Stimulated activated naive CD8-positive, alpha-beta T cell treated with anti-CD3 and anti-CD28 coated beads, Interleukin-15, Interleukin-2, amounts not matched to agents 100 ng/mL and 50 ng/mL, for 24 hours (primary cell): ENCODE data around the gene MICU1.
"Not testable (repeated sequence)": the region's sequence is repeated elsewhere in the genome, so short reads cannot be mapped to it uniquely, and the experiment has no call there.

Experiments
- H3K27ac Mint-ChIP-seq: one replicate; pipeline ENCODE4 v1.8.0; 2021; ENCODE audit warnings: mild to moderate bottlenecking, mixed read lengths
- H3K27me3 Mint-ChIP-seq: one replicate; pipeline ENCODE4 v1.8.0; 2021; ENCODE audit warnings: mixed read lengths
- H3K36me3 Mint-ChIP-seq: one replicate; pipeline ENCODE4 v1.8.0; 2021; ENCODE audit warnings: low read depth, mixed read lengths
- H3K4me1 Mint-ChIP-seq: one replicate; pipeline ENCODE4 v1.8.0; 2021; ENCODE audit warnings: low read depth, mixed read lengths
- H3K4me3 Mint-ChIP-seq: one replicate; pipeline ENCODE4 v1.8.0; 2021; ENCODE audit warnings: mild to moderate bottlenecking, mixed read lengths
- H3K9me3 Mint-ChIP-seq: one replicate; pipeline ENCODE4 v1.8.0; 2021; ENCODE audit warnings: mixed read lengths

MICU1 gene

DNA sequence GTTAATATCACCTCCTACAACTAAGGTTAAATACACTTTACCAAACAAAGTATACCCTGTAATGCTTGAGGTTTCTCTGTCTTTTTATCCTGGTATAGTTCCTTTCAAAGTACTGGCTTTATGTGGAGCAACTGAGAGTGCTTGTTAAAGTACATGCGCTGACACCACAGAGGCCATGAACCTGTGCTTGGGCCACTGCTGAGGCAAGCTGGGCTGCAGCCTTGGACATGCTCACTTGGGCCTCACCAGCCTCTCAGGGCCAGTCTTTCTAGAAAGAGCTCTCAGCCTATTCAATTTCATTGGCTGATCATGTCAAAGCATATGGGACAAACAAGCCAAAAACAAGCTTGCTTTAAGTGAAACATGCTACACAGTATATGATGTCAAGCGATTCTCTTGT is 145.0 kb downstream of the MICU1 start:
- Mint-ChIP-seq H3K4me1 (no peaks in the 10 kb centered on the region), H3K36me3 (peaks cover 9% of the 10 kb centered on the region), H3K9me3 (no peaks in the 10 kb centered on the region), H3K4me3 (no peak overlapping the region), H3K27ac (no peak overlapping the region), H3K27me3 (no peaks in the 10 kb centered on the region)

DNA sequence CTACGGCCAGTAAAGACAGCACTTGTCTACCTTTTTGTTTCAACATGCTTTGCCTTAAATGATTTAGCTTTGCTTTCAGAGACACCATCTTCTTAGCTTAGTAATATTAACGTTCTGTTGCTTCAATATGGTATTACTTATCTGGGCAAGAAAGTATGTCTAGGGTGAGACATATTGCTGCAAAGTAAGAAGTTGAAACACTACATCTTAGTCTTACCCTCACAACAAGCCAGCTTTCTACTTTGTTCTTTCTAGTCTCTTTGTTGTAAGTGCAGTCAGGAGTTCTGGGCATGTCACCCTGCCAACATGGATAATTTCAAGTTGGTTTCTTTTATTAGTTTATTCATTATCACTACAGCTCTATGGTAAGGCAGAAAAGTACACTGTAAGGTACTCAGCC is 148.4 kb downstream of the MICU1 start:
- peaks cover 27% of the 10 kb centered on the region for H3K36me3 Mint-ChIP-seq
- H3K27me3 Mint-ChIP-seq = no peaks in the 10 kb centered on the region
- H3K4me1 Mint-ChIP-seq = no peaks in the 10 kb centered on the region
- H3K27ac Mint-ChIP-seq = no peak overlapping the region
- no peak overlapping the region for H3K4me3 Mint-ChIP-seq
- H3K9me3 Mint-ChIP-seq = no peaks in the 10 kb centered on the region

DNA sequence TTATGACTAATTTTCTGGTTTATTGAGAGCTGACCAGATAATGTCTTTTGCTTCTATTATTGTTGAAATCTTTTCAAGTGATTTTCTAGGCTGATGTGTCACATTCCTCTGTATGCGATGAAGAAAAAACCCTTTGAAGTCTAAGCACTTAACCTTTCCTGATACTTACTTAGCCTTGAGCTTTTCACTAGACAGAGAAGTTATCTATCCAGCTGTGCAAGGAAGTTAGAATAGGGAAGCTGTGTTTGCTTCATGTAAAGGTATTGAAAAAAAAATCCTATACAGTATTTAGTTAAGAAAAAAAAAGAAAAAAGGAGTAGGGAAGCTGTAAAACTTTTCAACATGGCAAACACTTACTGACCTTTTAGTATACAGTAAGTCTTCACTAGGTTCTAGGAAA is 153.6 kb downstream of the MICU1 start:
- no peaks in the 10 kb centered on the region for H3K4me1 Mint-ChIP-seq
- no peak overlapping the region for H3K27ac Mint-ChIP-seq
- H3K9me3 Mint-ChIP-seq = no peaks in the 10 kb centered on the region
- no peak overlapping the region for H3K4me3 Mint-ChIP-seq
- H3K27me3 Mint-ChIP-seq = no peaks in the 10 kb centered on the region
- H3K36me3 Mint-ChIP-seq = peaks cover 39% of the 10 kb centered on the region

DNA sequence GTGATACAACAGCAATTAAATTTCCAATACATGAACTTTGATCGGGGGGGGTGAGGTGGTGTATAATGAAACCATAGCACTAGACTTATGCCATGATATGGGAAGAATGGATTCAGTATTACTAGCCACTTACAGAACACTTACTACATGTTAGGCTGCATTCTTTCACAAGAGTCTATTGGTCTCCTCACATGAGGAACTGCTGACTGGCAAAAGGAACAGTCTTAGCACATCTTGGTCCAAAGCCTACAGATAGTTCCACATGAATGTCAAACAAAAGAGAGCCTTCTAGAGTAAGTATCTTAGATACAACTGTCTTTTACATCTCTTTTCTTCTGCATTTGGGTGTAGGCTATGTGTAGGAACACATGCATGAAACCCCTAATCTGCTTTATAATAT is 155.2 kb downstream of the MICU1 start:
- H3K36me3 Mint-ChIP-seq = peaks cover 40% of the 10 kb centered on the region
- H3K27ac Mint-ChIP-seq = no peak overlapping the region
- no peak overlapping the region for H3K4me3 Mint-ChIP-seq
- no peaks in the 10 kb centered on the region for H3K27me3 Mint-ChIP-seq
- no peaks in the 10 kb centered on the region for H3K9me3 Mint-ChIP-seq
- H3K4me1 Mint-ChIP-seq = no peaks in the 10 kb centered on the region

DNA sequence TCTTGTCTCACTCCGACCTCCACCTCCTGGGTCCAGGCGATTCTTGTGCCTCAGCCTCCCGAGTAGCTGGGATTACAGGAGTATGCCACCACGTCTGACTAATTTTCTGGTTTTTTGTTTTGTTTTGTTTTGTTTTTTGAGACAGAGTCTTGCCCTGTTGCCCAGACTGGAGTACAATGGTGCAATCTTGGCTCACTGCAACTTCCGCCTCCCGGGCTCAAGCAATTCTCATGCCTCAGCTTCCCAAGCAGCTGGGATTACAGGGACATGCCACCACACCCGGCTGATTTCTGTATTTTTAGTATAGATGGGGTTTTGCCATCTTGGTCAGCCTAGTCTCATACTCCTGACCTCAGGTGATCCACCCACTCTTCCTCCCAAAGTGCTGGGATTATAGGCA is 158.8 kb downstream of the MICU1 start:
- H3K4me3 Mint-ChIP-seq, H3K27ac Mint-ChIP-seq, H3K27me3 Mint-ChIP-seq, H3K9me3 Mint-ChIP-seq, H3K4me1 Mint-ChIP-seq: not testable (repeated sequence)
- H3K36me3 Mint-ChIP-seq = peaks cover 28% of the 10 kb centered on the region

DNA sequence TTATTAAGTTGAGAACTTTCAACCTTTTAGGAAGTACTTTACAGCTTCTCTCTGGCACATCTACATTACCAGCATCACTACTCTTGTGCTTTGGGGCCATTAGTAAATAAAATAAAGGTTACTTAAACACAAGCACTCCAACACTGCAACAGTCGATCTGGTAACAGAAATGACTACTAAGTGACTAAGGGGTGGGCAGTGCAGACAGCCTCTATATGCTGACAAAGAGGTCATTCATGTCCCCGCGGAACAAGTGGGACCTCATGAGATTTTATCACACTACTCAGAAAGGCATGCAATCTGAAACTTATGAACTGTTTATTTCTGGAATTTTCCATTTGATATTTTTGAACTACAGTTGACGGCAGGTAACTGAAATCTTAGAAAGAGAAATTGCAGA is 159.9 kb downstream of the MICU1 start:
- H3K9me3 Mint-ChIP-seq = no peaks in the 10 kb centered on the region

DNA sequence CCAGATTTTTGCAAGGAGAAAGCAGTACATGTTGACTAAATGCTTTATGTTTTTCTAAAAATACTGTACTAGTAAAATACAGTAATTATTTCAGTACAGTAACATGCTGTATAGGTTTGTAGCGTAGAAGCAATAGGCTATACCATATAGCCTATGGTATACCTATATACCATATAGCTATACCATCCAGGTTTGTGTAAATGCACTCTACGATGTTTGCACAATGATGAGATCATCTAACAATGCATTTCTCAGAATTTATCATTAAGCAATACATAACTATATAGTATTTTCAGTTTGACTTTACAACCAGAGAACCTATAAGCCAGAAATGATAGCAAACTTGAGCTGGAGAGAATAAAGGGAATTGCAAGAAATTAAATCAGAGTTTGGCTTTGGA is 161.4 kb downstream of the MICU1 start:
- H3K36me3 Mint-ChIP-seq = peaks cover 17% of the 10 kb centered on the region
- H3K4me3 Mint-ChIP-seq = no peak overlapping the region
- H3K27me3 Mint-ChIP-seq = no peaks in the 10 kb centered on the region
- H3K27ac Mint-ChIP-seq = no peak overlapping the region
- no peaks in the 10 kb centered on the region for H3K4me1 Mint-ChIP-seq
- H3K9me3 Mint-ChIP-seq = no peaks in the 10 kb centered on the region

More for the DNA sequence above, 159.9 kb downstream of the MICU1 start:
- no peak overlapping the region for H3K4me3 Mint-ChIP-seq
- H3K27ac Mint-ChIP-seq = peak overlapping the region; percentile 51
- peaks cover 21% of the 10 kb centered on the region for H3K36me3 Mint-ChIP-seq
- no peaks in the 10 kb centered on the region for H3K27me3 Mint-ChIP-seq
- no peaks in the 10 kb centered on the region for H3K4me1 Mint-ChIP-seq

DNA sequence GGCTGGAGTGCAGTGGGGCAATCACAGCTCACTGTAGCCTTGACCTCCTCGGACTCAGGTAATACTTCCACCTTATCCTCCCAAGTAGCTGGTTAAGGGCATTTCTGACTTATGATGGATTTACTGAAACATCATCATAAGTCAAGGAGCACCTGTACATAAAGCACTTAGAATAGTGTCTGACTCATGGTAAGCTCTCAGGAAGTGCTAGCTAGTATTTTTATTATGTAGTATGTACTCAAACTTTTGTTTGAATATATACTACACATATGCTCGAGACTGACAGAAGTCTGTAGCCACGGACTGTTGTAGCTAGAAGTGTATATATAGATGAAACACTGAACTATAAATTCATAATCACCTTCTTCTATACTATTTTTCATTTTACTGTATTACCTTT is 163.6 kb downstream of the MICU1 start:
- no peaks in the 10 kb centered on the region for H3K4me1 Mint-ChIP-seq
- H3K27me3 Mint-ChIP-seq = no peaks in the 10 kb centered on the region
- no peak overlapping the region for H3K4me3 Mint-ChIP-seq
- peaks cover 20% of the 10 kb centered on the region for H3K36me3 Mint-ChIP-seq
- H3K9me3 Mint-ChIP-seq = no peaks in the 10 kb centered on the region
- no peak overlapping the region for H3K27ac Mint-ChIP-seq

DNA sequence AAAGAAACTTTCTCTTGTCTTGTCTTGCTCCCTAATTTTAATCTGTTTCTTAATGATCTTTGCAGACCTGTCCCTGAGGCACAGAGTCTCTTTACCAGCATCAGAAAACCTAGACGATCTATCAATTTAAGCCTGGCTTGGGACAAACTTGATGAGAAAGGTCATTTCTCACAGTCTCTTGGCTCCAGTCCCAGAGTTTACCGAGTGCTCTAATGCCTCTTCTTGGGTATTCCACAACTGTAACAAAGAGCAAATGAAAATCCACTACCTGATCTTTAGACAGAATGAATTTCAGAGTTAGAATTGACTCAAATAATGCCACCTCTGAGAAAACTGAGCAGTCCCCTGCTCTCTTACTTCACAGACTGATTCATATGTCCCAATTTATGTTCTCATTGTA is 164.8 kb downstream of the MICU1 start:
- Mint-ChIP-seq H3K4me3 (no peak overlapping the region), H3K27me3 (no peaks in the 10 kb centered on the region), H3K27ac (no peak overlapping the region), H3K9me3 (no peaks in the 10 kb centered on the region), H3K4me1 (no peaks in the 10 kb centered on the region), H3K36me3 (peaks cover 17% of the 10 kb centered on the region)

DNA sequence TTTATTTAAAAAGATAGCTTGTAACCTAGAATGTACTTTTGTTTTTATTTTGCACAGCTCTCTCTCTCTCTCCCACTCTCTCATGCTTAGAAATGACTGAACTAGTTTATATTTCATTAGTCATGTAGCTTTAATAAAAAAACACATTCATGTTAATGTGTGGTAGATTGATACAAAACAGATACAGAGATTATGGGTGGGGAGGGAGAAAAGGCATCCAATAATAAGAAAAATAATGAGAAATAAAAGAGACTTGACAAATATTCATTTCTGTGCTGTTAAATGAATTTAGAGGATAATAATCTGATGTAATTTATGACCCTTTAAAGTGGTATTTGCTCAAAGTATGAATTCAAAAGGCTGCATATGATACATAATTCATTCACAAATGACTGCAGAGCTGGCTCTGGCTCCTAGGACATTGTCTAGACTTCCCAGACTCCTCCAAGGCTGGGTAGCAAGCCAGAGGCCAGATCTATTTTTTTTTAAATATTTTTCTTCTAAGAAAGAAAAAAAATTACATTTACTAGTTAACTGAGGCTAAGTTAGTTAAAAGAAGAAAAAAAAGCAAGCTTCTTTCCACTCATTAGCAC is 165.5 kb downstream of the MICU1 start:
- H3K4me3 Mint-ChIP-seq = no peak overlapping the region
- no peaks in the 10 kb centered on the region for H3K9me3 Mint-ChIP-seq
- no peak overlapping the region for H3K27ac Mint-ChIP-seq
- peaks cover 11% of the 10 kb centered on the region for H3K36me3 Mint-ChIP-seq
- no peaks in the 10 kb centered on the region for H3K4me1 Mint-ChIP-seq
- H3K27me3 Mint-ChIP-seq = no peaks in the 10 kb centered on the region

DNA sequence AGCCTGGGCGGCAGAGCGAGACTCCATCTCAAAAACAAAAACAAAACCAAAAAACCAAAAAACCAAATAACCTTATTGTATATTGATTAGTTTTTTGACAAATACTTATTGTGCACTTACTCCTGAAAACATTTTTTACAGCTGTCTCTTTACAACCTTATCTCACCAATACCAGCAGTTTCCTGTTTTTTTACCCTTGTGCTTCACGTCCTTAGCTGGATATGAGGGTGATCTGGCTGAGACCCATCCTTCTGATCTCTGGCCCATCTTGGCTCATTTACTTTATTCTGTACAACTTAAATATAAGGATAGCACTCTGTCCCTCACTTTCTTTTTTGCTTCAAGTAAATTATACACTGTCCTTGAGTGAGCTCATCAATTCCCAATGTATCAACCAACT is 166.6 kb downstream of the MICU1 start:
- Mint-ChIP-seq H3K9me3 (no peaks in the 10 kb centered on the region), H3K4me1 (no peaks in the 10 kb centered on the region), H3K27me3 (no peaks in the 10 kb centered on the region), H3K27ac (no peak overlapping the region), H3K4me3 (no peak overlapping the region), H3K36me3 (peaks cover 11% of the 10 kb centered on the region)

DNA sequence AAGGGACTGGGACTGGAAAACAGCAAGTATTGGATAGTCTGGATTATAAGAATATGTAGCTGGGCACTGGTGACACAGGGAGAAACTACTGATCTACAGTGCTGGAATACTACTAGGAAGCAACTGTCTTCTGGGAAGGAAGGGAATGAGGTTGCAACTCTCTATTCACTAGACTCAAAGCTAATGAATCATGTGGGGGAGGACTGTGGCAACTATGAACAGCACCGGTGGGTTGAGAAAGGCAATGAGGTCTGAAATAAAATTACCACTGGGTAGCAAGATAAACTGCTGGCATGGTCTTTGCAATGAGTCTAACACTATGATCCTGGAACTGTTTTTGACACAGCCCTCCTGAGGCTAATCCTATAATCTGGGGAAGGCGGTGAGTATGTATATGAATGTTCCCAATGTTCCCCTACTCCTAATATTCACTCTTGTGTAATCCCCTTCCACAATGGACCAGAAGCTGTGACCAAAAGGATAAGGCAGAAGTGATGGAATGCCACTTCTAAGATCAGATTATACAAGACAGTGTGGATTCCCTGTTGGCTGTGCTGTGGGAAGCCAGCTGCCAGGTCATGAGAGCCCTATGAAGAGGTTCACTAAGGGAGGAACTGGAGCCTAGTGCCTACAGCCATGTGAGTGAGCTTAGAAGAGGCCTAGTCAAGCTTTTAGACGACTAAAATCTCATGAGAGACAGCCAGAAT is 169.8 kb downstream of the MICU1 start:
- Mint-ChIP-seq H3K27ac (no peak overlapping the region), H3K4me1 (no peaks in the 10 kb centered on the region), H3K36me3 (peaks cover 10% of the 10 kb centered on the region), H3K9me3 (no peaks in the 10 kb centered on the region), H3K27me3 (no peaks in the 10 kb centered on the region), H3K4me3 (no peak overlapping the region)

DNA sequence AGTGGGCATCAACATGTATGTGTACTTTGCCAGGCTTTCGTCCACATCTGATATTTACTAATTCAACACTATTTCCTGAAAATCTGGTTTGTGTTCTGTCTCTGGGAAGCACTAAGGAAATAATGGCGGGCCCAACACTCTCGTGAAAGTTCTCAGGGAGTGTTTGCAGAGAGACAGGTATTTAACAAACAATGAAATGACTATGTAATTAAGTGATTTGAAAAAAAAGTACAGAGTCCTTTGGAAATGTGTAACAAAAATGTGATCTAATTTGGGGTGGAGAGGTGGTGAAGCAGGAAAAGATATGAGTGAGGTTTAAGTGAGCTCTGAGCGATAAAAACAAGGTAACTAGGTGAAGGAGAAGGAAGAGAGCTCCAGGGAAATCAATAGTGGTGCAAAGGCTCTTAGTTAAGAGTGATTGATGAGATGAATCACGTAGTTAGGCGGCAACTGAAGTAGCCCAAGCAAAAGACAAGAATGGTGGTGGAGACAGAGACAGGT is 175.9 kb downstream of the MICU1 start:
- Mint-ChIP-seq H3K36me3 (peaks cover 7% of the 10 kb centered on the region), H3K4me3 (no peak overlapping the region), H3K27me3 (no peaks in the 10 kb centered on the region), H3K9me3 (no peaks in the 10 kb centered on the region), H3K4me1 (no peaks in the 10 kb centered on the region), H3K27ac (no peak overlapping the region)

DNA sequence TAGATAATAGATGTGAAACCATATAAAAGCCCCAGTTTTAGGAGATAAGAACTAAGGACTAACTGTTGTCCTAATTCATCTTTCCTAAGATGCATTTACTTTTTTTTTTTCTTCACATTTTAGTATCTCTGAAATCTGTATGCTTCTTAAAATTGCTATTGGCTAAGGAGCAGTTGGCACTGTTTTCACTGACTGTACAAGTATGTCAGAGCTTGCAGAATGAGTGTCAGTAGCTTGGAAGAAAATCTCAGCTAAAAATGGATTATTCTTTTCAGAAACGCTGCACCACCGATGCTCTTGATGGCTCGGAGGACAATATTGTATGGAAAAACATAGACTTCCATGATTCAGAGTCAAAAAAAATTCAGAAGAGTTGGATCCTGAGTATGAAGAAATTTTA is 180.0 kb downstream of the MICU1 start:
- Mint-ChIP-seq H3K27ac (no peak overlapping the region), H3K36me3 (peaks cover 9% of the 10 kb centered on the region), H3K27me3 (no peaks in the 10 kb centered on the region), H3K4me3 (no peak overlapping the region), H3K4me1 (no peaks in the 10 kb centered on the region), H3K9me3 (no peaks in the 10 kb centered on the region)

DNA sequence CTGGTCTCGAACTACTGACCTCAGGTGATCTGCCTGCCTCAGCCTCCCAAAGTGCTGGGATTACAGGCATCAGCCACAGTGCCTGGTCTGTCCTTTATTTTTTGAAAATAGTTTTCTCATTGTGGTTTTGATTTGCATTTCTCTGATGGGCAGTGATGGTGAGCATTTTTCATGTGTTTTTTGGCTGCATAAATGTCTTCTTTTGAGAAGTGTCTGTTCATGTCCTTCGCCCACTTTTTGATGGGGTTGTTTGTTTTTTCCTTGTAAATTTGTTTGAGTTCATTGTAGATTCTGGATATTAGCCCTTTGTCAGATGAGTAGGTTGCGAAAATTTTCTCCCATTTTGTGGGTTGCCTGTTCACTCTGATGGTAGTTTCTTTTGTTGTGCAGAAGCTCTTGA is 182.9 kb downstream of the MICU1 start:
- H3K27ac Mint-ChIP-seq, H3K27me3 Mint-ChIP-seq, H3K4me1 Mint-ChIP-seq, H3K9me3 Mint-ChIP-seq, H3K4me3 Mint-ChIP-seq: not testable (repeated sequence)
- peaks cover 13% of the 10 kb centered on the region for H3K36me3 Mint-ChIP-seq

DNA sequence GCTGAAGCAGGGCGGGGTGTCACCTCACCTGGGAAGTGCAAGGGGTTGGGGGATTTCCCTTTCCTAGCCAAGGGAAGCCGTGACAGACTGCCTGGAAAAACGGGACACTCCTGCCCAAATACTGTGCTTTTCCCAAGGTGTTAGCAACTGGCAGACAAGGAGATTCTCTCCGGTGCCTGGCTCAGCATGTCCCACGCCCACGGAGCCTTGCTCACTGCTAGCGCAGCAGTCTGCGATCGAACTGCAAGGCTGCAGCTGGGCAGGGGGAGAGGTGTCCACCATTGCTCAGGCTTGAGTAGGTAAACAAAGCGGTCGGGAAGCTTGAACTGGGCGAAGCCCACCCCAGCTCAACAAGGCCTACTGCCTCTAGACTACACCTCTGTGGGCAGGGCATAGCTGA is 190.3 kb downstream of the MICU1 start:
- no peaks in the 10 kb centered on the region for H3K4me1 Mint-ChIP-seq
- H3K27me3 Mint-ChIP-seq = no peaks in the 10 kb centered on the region

More for the DNA sequence above, 190.3 kb downstream of the MICU1 start:
- no peak overlapping the region for H3K27ac Mint-ChIP-seq
- peaks cover 4% of the 10 kb centered on the region for H3K36me3 Mint-ChIP-seq
- H3K4me3 Mint-ChIP-seq = no peak overlapping the region
- H3K9me3 Mint-ChIP-seq = no peaks in the 10 kb centered on the region
